A673 (cell line): ENCODE data around the gene PRM2. TPM values are rescaled to one million over a fixed set of nuclear protein-coding genes. Genes with fewer than 3 reads are reported as not detected.

ENCODE experiments used
- BruUV-seq: library from RNA; stranded (reverse); fragments of 400-500 nt; replicated peaks from 2 replicates; lab custom pipeline; 2021; lab: Mats Ljungman, UMichigan
- CTCF ChIA-PET: fragments of 300-600 bp; sonication (Branson Sonifier 250); formaldehyde crosslinking; loops from one replicate; lab custom pipeline; 2022; ENCODE audit warnings: antibody characterized with exemption; lab: Charles Lee
- POLR2A ChIA-PET: fragments of 300-600 bp; sonication (Branson Sonifier 250); formaldehyde crosslinking; loops from one replicate; lab custom pipeline; 2022; ENCODE audit warnings: antibody characterized with exemption; ENCODE audit not compliant: low non-redundant PET; lab: Charles Lee
- DNase-seq: peaks from one replicate; pipeline ENCODE4 v3.0.0-alpha.2; 2015; ENCODE audit warnings: low spot score
- H3K27ac ChIP-seq: fragments of 200-600 bp; sonication (generic); 2 replicates; pipeline ENCODE4 v1.5.1; 2016; ENCODE audit warnings: mixed run types, low read depth, mild to moderate bottlenecking, mixed read lengths, antibody characterized with exemption, low read length; ENCODE audit not compliant: poor library complexity, severe bottlenecking
- H3K27me3 ChIP-seq: fragments of 200-600 bp; sonication (generic); replicated peaks from 2 replicates; pipeline ENCODE4 v1.6.1; 2017; ENCODE audit warnings: mixed run types, low read depth, mild to moderate bottlenecking, mixed read lengths, antibody characterized with exemption, low read length; ENCODE audit not compliant: insufficient read depth, poor library complexity
- H3K36me3 ChIP-seq: fragments of 200-600 bp; sonication (generic); 2 replicates; pipeline ENCODE4 v1.6.1; 2016; ENCODE audit warnings: mixed run types, mild to moderate bottlenecking, mixed read lengths, antibody characterized with exemption, low read length; ENCODE audit not compliant: insufficient read depth, poor library complexity, severe bottlenecking
- H3K4me1 ChIP-seq: fragments of 200-600 bp; sonication (generic); 2 replicates; pipeline ENCODE4 v1.6.1; 2017; ENCODE audit warnings: mixed run types, mild to moderate bottlenecking, mixed read lengths, antibody characterized with exemption, low read length; ENCODE audit not compliant: insufficient read depth, poor library complexity, severe bottlenecking
- H3K4me3 ChIP-seq: fragments of 200-600 bp; sonication (generic); 2 replicates; pipeline ENCODE4 v1.5.1; 2016; ENCODE audit warnings: low read depth, mixed run types, mild to moderate bottlenecking, mixed read lengths, low read length; ENCODE audit not compliant: poor library complexity, severe bottlenecking
- H3K9me3 ChIP-seq: fragments of 200-600 bp; sonication (generic); 2 replicates; pipeline ENCODE4 v1.6.1; 2016; ENCODE audit warnings: mixed run types, low read depth, mild to moderate bottlenecking, mixed read lengths, antibody characterized with exemption, low read length; ENCODE audit not compliant: poor library complexity, severe bottlenecking
- EZH2 ChIP-seq: fragments of 200-600 bp; sonication (generic); IDR thresholded peaks from 2 replicates; pipeline ENCODE4 v1.6.1; 2017; ENCODE audit warnings: borderline replicate concordance, low read depth, mild to moderate bottlenecking, mixed read lengths, antibody characterized with exemption, low read length; ENCODE audit not compliant: poor library complexity, severe bottlenecking
- intact Hi-C: fragments of 100-400 bp; cut with micrococcal nuclease; formaldehyde crosslinking; loops from one replicate; pipeline ENCODE4 v1.10.0; 2022; ENCODE audit not compliant: unreplicated experiment
- total RNA-seq: library from RNA; stranded (reverse); gene quantifications from 2 replicates; pipeline ENCODE4 v1.2.3, GENCODE V29; 2021
- TF ChIP-seq, protein P1 (sequence below): fragments of 300-800, 200-600 bp; sonication (generic); conservative IDR thresholded peaks from 2 replicates; pipeline ENCODE4 v1.5.1; 2017; ENCODE audit warnings: low read depth, mild to moderate bottlenecking, antibody characterized with exemption, low read length, moderate library complexity, mixed read lengths

The PRM2 gene
- total RNA-seq, 1 experiment from 2014 or later, result not detected

DNA sequence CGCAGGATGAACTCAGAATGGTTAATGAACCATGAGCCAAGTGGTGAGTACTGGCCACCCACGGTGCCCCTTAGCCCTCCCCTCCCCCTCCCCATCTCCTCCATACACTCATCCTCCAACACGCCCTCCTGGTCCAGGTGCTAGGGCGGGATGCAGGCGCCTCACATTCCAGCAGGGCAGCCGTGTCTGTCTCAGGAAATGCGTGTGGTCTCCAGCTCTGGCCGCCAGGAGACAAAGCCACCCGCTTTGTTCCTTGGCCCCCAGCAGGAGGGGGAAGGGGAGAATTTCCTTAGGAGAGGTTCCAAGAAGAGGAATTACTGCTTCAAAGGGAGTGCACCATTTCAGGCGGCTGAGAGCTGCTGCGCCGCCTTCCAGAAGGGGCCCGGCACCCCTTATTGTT, 39.2 kb upstream of the PRM2 start:
- POLR2A ChIA-PET, result no interaction called here
- Histone ChIP-seq H3K27ac (no peak overlapping the region), H3K27me3 (no peaks in the 10 kb centered on the region), H3K4me1 (peaks cover 11% of the 10 kb centered on the region), H3K36me3 (no peaks in the 10 kb centered on the region), H3K9me3 (no peaks in the 10 kb centered on the region), H3K4me3 (no peak overlapping the region)
- no TSS peak for BruUV-seq
- TF ChIP-seq, protein P1, sequence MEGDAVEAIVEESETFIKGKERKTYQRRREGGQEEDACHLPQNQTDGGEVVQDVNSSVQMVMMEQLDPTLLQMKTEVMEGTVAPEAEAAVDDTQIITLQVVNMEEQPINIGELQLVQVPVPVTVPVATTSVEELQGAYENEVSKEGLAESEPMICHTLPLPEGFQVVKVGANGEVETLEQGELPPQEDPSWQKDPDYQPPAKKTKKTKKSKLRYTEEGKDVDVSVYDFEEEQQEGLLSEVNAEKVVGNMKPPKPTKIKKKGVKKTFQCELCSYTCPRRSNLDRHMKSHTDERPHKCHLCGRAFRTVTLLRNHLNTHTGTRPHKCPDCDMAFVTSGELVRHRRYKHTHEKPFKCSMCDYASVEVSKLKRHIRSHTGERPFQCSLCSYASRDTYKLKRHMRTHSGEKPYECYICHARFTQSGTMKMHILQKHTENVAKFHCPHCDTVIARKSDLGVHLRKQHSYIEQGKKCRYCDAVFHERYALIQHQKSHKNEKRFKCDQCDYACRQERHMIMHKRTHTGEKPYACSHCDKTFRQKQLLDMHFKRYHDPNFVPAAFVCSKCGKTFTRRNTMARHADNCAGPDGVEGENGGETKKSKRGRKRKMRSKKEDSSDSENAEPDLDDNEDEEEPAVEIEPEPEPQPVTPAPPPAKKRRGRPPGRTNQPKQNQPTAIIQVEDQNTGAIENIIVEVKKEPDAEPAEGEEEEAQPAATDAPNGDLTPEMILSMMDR, result 0 out of 2 replicates have a peak, but pooled peaks have one; percentile 15
- TF ChIP-seq EZH2, result no peak
- CTCF ChIA-PET, result interaction anchor here (0.6 kb wide), 1 partner anchor 81 kb away, joined by 3 read pairs; no protein-coding TSS in a partner anchor
- peak; percentile 71 for DNase-seq
- intact Hi-C loops, result no loop called here

DNA sequence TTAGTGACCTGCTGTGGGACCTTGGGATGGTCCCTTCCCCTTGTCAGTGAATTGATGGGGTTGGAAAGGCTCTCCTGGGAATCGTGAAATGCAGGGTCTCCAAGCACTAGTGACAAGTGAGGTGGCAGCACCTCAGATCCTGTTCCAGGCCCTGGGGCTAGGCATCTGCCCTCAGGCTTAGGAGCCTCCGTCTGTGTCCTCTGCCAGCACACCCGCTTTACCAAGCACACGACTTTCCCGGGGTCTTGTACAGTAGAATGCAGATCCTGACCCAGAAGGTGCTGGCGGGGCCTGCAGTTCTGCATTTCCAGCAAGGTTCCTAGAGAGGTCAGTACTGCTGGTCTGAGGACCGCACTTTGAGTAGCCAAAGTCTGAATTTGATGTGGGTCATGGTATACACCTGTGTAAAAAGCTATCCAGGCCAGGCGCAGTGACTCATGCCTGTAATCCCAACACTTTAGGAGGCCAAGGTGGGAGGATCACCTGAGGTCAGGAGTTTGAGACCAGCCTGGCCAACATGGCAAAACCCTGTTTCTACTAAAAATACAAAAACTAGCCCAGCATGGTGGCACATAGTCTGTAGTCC, 38.1 kb upstream of the PRM2 start:
- intact Hi-C loops, result no loop called here
- no TSS peak for BruUV-seq
- H3K9me3 ChIP-seq, result no peaks in the 10 kb centered on the region
- CTCF ChIA-PET, result no interaction called here
- H3K27ac ChIP-seq, result no peak overlapping the region
- POLR2A ChIA-PET, result no interaction called here
- DNase-seq, result no peak
- peaks cover 11% of the 10 kb centered on the region for H3K4me1 ChIP-seq
- TF ChIP-seq EZH2, result no peak
- no peaks in the 10 kb centered on the region for H3K27me3 ChIP-seq
- no peak overlapping the region for H3K4me3 ChIP-seq
- H3K36me3 ChIP-seq, result no peaks in the 10 kb centered on the region

- Histone ChIP-seq H3K36me3 (no peaks in the 10 kb centered on the region), H3K9me3 (no peaks in the 10 kb centered on the region), H3K27ac (peak overlapping the region; percentile 8), H3K4me3 (no peak overlapping the region), H3K4me1 (peaks cover 11% of the 10 kb centered on the region), H3K27me3 (no peaks in the 10 kb centered on the region)
- intact Hi-C loops, result no loop called here
- BruUV-seq, result no TSS peak
- CTCF ChIA-PET, result interaction anchor here (1.0 kb wide), 1 partner anchor 43 kb away, joined by 4 read pairs; no protein-coding TSS in a partner anchor
- TF ChIP-seq, protein P1, result no peak
- TF ChIP-seq EZH2, result no peak
- DNase-seq, result no peak
- POLR2A ChIA-PET, result interaction anchor here (0.7 kb wide), 1 partner anchor 67 kb away, joined by 6 read pairs; no protein-coding TSS in a partner anchor
Measured at GRCh38 chr16:11313493-11314308, 37.4 kb upstream of the PRM2 start.
